ENCODE measurements around the gene C22orf39.

GRCh38 chr22:19406846-19407245 is 40.7 kb downstream of the C22orf39 start:
- TF ChIP-seq CTCF (IDR thresholded peaks at IDR 0.05; ENCODE audit: low read depth, low read length, poor library complexity, severe bottlenecking) (no peak), EZH2phosphoT487 (IDR thresholded peaks at IDR 0.05; ENCODE audit: borderline replicate concordance, low read length) (no peak)
